Neural cell (in vitro differentiated cells): ENCODE measurements around the gene SHANK1. TPM values are rescaled to one million over a fixed set of nuclear protein-coding genes. Genes with fewer than 3 reads are reported as not detected.

Experiments
- H2AFZ ChIP-seq: fragments of 200-600, 300-800 bp; sonication (generic), shearing (Covaris generic); 2 replicates; pipeline ENCODE4 v1.6.0; 2014; ENCODE audit warnings: low read depth, mild to moderate bottlenecking, antibody characterized with exemption, low read length, moderate library complexity
- H3F3A ChIP-seq: fragments of 200-600 bp; shearing (Covaris generic); 2 replicates; pipeline ENCODE4 v1.6.1; 2016; ENCODE audit warnings: mild to moderate bottlenecking, moderate library complexity, mixed read lengths, antibody characterized with exemption, low read length; ENCODE audit not compliant: insufficient read depth, poor library complexity, severe bottlenecking
- H3K27ac ChIP-seq: fragments of 200-600, 300-800 bp; sonication (generic), shearing (Covaris generic); 2 replicates; pipeline ENCODE4 v1.5.1; 2014; ENCODE audit warnings: mild to moderate bottlenecking, low read length, moderate library complexity
- H3K27me3 ChIP-seq: fragments of 300-800, 200-600 bp; sonication (generic), shearing (Covaris generic); 2 replicates; pipeline ENCODE4 v1.6.0; 2014; ENCODE audit warnings: mild to moderate bottlenecking, low read depth, low read length, moderate library complexity; ENCODE audit not compliant: insufficient read depth
- H3K36me3 ChIP-seq: fragments of 300-800, 200-600 bp; sonication (generic), shearing (Covaris generic); 2 replicates; pipeline ENCODE4 v1.5.1; 2014; ENCODE audit warnings: mild to moderate bottlenecking, antibody characterized with exemption, low read length, moderate library complexity; ENCODE audit not compliant: insufficient read depth
- H3K4me2 ChIP-seq: fragments of 300-800, 200-600 bp; sonication (generic), shearing (Covaris generic); 2 replicates; pipeline ENCODE4 v1.6.0; 2014; ENCODE audit warnings: mild to moderate bottlenecking, low read length
- H3K4me3 ChIP-seq: fragments of 300-800, 200-600 bp; sonication (generic), shearing (Covaris generic); 2 replicates; pipeline ENCODE4 v1.5.1; 2014; ENCODE audit warnings: mild to moderate bottlenecking, low read length, moderate library complexity
- H3K79me2 ChIP-seq: fragments of 200-600 bp; shearing (Covaris generic); replicated peaks from 2 replicates; pipeline ENCODE4 v1.6.0; 2014; ENCODE audit warnings: mild to moderate bottlenecking, low read length, moderate library complexity; ENCODE audit not compliant: insufficient read depth
- H3K9ac ChIP-seq: fragments of 300-800, 200-600 bp; sonication (generic), shearing (Covaris generic); 2 replicates; pipeline ENCODE4 v1.6.1; 2016; ENCODE audit warnings: mild to moderate bottlenecking, low read length, mixed read lengths
- H3K9me2 ChIP-seq: fragments of 200-600 bp; shearing (Covaris generic); 2 replicates; pipeline ENCODE4 v1.6.1; 2016; ENCODE audit warnings: mild to moderate bottlenecking, low read length, mixed read lengths; ENCODE audit not compliant: insufficient read depth
- H3K9me3 ChIP-seq: fragments of 200-600, 300-800 bp; sonication (generic), shearing (Covaris generic); 2 replicates; pipeline ENCODE4 v1.6.1; 2016; ENCODE audit warnings: mild to moderate bottlenecking, mixed run types, low read length, moderate library complexity, mixed read lengths
- H4K20me1 ChIP-seq: fragments of 200-600 bp; shearing (Covaris generic); 2 replicates; pipeline ENCODE4 v1.6.1; 2016; ENCODE audit warnings: mild to moderate bottlenecking, mixed run types; ENCODE audit not compliant: insufficient read depth
- EP300 ChIP-seq: fragments of 450-650 bp; conservative IDR thresholded peaks from 2 replicates; pipeline ENCODE4 v1.6.1; 2014; ENCODE audit warnings: antibody characterized with exemption, mild to moderate bottlenecking, moderate library complexity; ENCODE audit not compliant: poor library complexity, severe bottlenecking
- EZH2 ChIP-seq: fragments of 200-600, 300-800 bp; shearing (Covaris generic), sonication (generic); IDR thresholded peaks from 2 replicates; pipeline ENCODE4 v1.6.1; 2014; ENCODE audit warnings: antibody characterized with exemption, low read length, borderline replicate concordance, mild to moderate bottlenecking; ENCODE audit not compliant: insufficient read depth, poor library complexity, severe bottlenecking
- MXI1 ChIP-seq: fragments of 450-650 bp; conservative IDR thresholded peaks from 2 replicates; pipeline ENCODE4 v1.6.1; 2014; ENCODE audit warnings: antibody characterized with exemption, mild to moderate bottlenecking; ENCODE audit not compliant: poor library complexity, severe bottlenecking
- POLR2AphosphoS5 ChIP-seq: IDR thresholded peaks from 2 replicates; pipeline ENCODE4 v1.6.1; 2012
- RAD21 ChIP-seq: fragments of 450-650 bp; conservative IDR thresholded peaks from 2 replicates; pipeline ENCODE4 v1.6.1; 2014; ENCODE audit warnings: antibody characterized with exemption, mild to moderate bottlenecking, moderate library complexity
- REST ChIP-seq: IDR thresholded peaks from 2 replicates; pipeline ENCODE4 v1.6.1; 2012; ENCODE audit warnings: borderline replicate concordance
- SMC3 ChIP-seq: fragments of 450-650 bp; conservative IDR thresholded peaks from 2 replicates; pipeline ENCODE4 v1.6.1; 2014; ENCODE audit warnings: antibody characterized with exemption, mild to moderate bottlenecking, moderate library complexity; ENCODE audit not compliant: poor library complexity
- TAF1 ChIP-seq: IDR thresholded peaks from 2 replicates; pipeline ENCODE4 v1.6.1; 2012; ENCODE audit warnings: low read depth
- polyA plus RNA-seq: library from polyadenylated mRNA; depleted of rRNA; stranded (reverse); fragments of >200 nt; gene quantifications from 2 replicates; pipeline ENCODE4 v1.2.3, GENCODE V29; 2014
- TF ChIP-seq, protein P1 (sequence below): fragments of 450-650 bp; IDR thresholded peaks from 2 replicates; pipeline ENCODE4 v1.5.1; 2014; ENCODE audit warnings: antibody characterized with exemption, mild to moderate bottlenecking, moderate library complexity; ENCODE audit not compliant: poor library complexity, severe bottlenecking

Gene SHANK1
- polyA plus RNA-seq, 1 donor from 2014 or later = 7.9 TPM

GRCh38 chr19:50719119-50719435, 525 bp downstream of the SHANK1 start:
- Histone ChIP-seq H3K9me2 (no peaks in the 10 kb centered on the region), H3F3A (peaks cover 3% of the 10 kb centered on the region), H3K27ac (peak overlapping the region; percentile 42), H2AFZ (no peak overlapping the region), H3K9ac (peak overlapping the region; percentile 87), H3K4me2 (no peak overlapping the region), H3K36me3 (no peaks in the 10 kb centered on the region), H3K4me3 (peak overlapping the region; percentile 87), H4K20me1 (no peaks in the 10 kb centered on the region), H3K79me2 (no peaks in the 10 kb centered on the region), H3K27me3 (no peaks in the 10 kb centered on the region), H3K9me3 (no peaks in the 10 kb centered on the region)
- no peak for TF ChIP-seq EZH2
- TF ChIP-seq RAD21 = no peak
- no peak for TF ChIP-seq POLR2AphosphoS5
- TF ChIP-seq, protein P1, sequence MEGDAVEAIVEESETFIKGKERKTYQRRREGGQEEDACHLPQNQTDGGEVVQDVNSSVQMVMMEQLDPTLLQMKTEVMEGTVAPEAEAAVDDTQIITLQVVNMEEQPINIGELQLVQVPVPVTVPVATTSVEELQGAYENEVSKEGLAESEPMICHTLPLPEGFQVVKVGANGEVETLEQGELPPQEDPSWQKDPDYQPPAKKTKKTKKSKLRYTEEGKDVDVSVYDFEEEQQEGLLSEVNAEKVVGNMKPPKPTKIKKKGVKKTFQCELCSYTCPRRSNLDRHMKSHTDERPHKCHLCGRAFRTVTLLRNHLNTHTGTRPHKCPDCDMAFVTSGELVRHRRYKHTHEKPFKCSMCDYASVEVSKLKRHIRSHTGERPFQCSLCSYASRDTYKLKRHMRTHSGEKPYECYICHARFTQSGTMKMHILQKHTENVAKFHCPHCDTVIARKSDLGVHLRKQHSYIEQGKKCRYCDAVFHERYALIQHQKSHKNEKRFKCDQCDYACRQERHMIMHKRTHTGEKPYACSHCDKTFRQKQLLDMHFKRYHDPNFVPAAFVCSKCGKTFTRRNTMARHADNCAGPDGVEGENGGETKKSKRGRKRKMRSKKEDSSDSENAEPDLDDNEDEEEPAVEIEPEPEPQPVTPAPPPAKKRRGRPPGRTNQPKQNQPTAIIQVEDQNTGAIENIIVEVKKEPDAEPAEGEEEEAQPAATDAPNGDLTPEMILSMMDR = no peak

DNA sequence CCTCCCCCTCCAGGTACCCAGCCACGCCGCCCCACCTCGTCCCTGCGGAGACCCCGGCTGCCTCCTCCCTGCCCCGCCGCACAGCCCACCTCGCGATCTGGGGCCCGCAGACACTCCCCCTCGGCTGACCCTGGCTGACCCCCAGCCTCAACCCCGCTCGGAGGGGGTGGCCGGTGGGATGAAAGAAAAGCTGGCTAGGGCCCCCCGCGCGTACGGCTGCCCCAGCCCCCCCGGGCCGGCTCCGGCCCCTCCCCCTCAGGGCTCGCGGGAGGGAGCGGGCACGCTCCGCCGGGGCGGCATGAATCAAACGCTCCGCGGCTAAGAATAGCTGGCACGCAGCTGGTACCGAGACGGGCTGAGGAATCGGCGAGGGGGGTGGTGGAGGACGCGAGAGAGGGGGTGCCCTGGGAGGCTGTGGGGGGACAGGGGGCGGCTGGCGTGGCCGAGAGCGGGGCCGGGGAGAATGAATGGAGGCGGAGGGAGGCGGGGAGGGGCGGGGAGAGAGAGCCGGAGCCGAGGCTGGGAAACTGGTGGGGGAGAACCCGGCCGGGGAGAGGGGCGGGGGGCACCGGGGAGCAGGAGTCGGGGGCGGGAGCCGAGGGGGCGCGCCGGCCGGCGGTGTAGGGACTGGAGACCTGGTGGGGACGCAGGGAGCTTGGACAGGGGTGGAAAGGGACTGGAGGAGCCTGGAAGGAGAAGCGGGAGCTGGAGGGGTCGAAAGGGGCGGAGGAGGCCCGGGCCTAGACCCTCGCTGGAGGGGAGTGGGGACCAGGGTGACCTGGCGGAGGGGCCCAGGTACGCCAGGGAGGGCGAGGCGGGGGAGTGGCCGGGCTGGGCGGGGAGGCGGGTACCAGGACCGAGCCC, 1.1 kb downstream of the SHANK1 start:
- peak overlapping the region; percentile 87 for H3K4me3 ChIP-seq
- no peaks in the 10 kb centered on the region for H3K79me2 ChIP-seq
- H3K9ac ChIP-seq = peak overlapping the region; percentile 87
- H3K9me3 ChIP-seq = no peaks in the 10 kb centered on the region
- H3K27ac ChIP-seq = peak overlapping the region; percentile 42
- TF ChIP-seq EZH2 = no peak
- TF ChIP-seq POLR2AphosphoS5 = no peak
- TF ChIP-seq EP300 = no peak
- no peak for TF ChIP-seq RAD21
- TF ChIP-seq, protein P1 = no peak
- no peak for TF ChIP-seq MXI1
- no peak for TF ChIP-seq TAF1
- no peak for TF ChIP-seq REST
- no peak for TF ChIP-seq SMC3
- no peaks in the 10 kb centered on the region for H4K20me1 ChIP-seq
- H3K4me2 ChIP-seq = peak overlapping the region; percentile 54
- peak overlapping the region; percentile 45 for H2AFZ ChIP-seq
- peaks cover 3% of the 10 kb centered on the region for H3F3A ChIP-seq
- no peaks in the 10 kb centered on the region for H3K36me3 ChIP-seq
- H3K27me3 ChIP-seq = no peaks in the 10 kb centered on the region
- no peaks in the 10 kb centered on the region for H3K9me2 ChIP-seq
